HL-60 (cell line): Measurements from ENCODE around the gene GGPS1.

ENCODE experiments used
- GABPA ChIP-seq: IDR thresholded peaks from 2 replicates; pipeline ENCODE4 v1.6.1; 2012; ENCODE audit warnings: low read depth
- POLR2AphosphoS5 ChIP-seq: IDR thresholded peaks from 2 replicates; pipeline ENCODE4 v1.6.1; 2012; ENCODE audit warnings: low read depth
- TF ChIP-seq, protein P1 (sequence below): IDR thresholded peaks from one replicate; pipeline ENCODE4 v1.5.1; 2011; ENCODE audit warnings: low read length, control low read depth, inconsistent platforms; ENCODE audit not compliant: insufficient read depth
- TF ChIP-seq, protein P2 (sequence below): IDR thresholded peaks from 2 replicates; pipeline ENCODE4 v1.6.1; 2012; ENCODE audit warnings: low read depth; ENCODE audit not compliant: insufficient replicate concordance

DNA sequence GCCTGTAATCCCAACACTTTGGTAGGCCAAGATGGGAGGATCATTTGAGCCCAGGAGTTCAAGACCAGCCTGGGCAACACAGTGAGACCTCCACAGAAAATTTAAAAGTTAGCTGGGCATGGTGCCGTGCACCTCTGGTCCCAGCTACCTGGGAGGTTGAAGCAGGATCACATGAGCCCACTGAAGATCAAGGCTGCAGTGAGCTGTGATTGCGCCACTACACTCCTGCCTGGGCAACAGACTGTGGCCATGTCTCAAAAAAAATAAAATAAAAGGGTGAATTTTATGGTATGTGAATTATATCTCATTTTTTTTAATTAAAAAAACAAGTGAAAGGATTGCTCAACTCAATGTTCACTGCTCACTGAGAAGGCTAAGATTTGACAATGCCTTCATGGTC lies 9.1 kb upstream of the GGPS1 start:
- no peak for TF ChIP-seq POLR2AphosphoS5
- TF ChIP-seq, protein P1, sequence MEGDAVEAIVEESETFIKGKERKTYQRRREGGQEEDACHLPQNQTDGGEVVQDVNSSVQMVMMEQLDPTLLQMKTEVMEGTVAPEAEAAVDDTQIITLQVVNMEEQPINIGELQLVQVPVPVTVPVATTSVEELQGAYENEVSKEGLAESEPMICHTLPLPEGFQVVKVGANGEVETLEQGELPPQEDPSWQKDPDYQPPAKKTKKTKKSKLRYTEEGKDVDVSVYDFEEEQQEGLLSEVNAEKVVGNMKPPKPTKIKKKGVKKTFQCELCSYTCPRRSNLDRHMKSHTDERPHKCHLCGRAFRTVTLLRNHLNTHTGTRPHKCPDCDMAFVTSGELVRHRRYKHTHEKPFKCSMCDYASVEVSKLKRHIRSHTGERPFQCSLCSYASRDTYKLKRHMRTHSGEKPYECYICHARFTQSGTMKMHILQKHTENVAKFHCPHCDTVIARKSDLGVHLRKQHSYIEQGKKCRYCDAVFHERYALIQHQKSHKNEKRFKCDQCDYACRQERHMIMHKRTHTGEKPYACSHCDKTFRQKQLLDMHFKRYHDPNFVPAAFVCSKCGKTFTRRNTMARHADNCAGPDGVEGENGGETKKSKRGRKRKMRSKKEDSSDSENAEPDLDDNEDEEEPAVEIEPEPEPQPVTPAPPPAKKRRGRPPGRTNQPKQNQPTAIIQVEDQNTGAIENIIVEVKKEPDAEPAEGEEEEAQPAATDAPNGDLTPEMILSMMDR = no peak
- no peak for TF ChIP-seq GABPA
- TF ChIP-seq, protein P2, sequence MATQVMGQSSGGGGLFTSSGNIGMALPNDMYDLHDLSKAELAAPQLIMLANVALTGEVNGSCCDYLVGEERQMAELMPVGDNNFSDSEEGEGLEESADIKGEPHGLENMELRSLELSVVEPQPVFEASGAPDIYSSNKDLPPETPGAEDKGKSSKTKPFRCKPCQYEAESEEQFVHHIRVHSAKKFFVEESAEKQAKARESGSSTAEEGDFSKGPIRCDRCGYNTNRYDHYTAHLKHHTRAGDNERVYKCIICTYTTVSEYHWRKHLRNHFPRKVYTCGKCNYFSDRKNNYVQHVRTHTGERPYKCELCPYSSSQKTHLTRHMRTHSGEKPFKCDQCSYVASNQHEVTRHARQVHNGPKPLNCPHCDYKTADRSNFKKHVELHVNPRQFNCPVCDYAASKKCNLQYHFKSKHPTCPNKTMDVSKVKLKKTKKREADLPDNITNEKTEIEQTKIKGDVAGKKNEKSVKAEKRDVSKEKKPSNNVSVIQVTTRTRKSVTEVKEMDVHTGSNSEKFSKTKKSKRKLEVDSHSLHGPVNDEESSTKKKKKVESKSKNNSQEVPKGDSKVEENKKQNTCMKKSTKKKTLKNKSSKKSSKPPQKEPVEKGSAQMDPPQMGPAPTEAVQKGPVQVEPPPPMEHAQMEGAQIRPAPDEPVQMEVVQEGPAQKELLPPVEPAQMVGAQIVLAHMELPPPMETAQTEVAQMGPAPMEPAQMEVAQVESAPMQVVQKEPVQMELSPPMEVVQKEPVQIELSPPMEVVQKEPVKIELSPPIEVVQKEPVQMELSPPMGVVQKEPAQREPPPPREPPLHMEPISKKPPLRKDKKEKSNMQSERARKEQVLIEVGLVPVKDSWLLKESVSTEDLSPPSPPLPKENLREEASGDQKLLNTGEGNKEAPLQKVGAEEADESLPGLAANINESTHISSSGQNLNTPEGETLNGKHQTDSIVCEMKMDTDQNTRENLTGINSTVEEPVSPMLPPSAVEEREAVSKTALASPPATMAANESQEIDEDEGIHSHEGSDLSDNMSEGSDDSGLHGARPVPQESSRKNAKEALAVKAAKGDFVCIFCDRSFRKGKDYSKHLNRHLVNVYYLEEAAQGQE = no peak
